ENCODE measurements around the gene TRIM63.

- no peak for TF ChIP-seq CTCF (conservative IDR thresholded peaks at IDR 0.05 in 1 of 2, IDR thresholded peaks at IDR 0.05 in 1 of 2; ENCODE audit: low read depth in 1 of 2, low read length in 2 of 2)
- no peak for TF ChIP-seq EZH2 (IDR thresholded peaks at IDR 0.05; ENCODE audit: low read length, missing control alignments)
These were observed 63.7 kb downstream of the TRIM63 start for GRCh38 chr1:26003756-26004155.
